K562 (cell line): ENCODE data around the gene TRIM69. TPM values are rescaled to one million over a fixed set of nuclear protein-coding genes. Genes with fewer than 3 reads are reported as not detected.

Experiments used
- CBFA2T2 ChIP-seq: fragments of 450-650 bp; conservative IDR thresholded peaks from 2 replicates; pipeline ENCODE4 v1.6.1; 2017; ENCODE audit warnings: mild to moderate bottlenecking
- DPF2 ChIP-seq: fragments of 450-650 bp; IDR thresholded peaks from 2 replicates; pipeline ENCODE4 v1.6.1; 2016
- ETV1 ChIP-seq: fragments of 450-650 bp; conservative IDR thresholded peaks from 2 replicates; pipeline ENCODE4 v1.6.1; 2016; ENCODE audit warnings: missing genetic modification characterization, control low read depth, low read depth, missing compliant biosample characterization
- FOXJ3 ChIP-seq: sonication (generic); formaldehyde crosslinking; IDR thresholded peaks from 2 replicates; pipeline ENCODE4 v1.4.0; 2020; ENCODE audit warnings: mild to moderate bottlenecking, missing genetic modification reagents
- HDAC1 ChIP-seq, 2 experiments: fragments of 450-650 bp; IDR thresholded peaks; 2 replicates each; pipeline ENCODE4 v1.6.1; 2016 to 2017; ENCODE audit warnings: inconsistent platforms in 1 of 2, mild to moderate bottlenecking in 1 of 2, moderate library complexity in 1 of 2
- HDGF ChIP-seq: fragments of 450-650 bp; IDR thresholded peaks from 2 replicates; pipeline ENCODE4 v1.6.1; 2016
- HMGXB4 ChIP-seq: sonication (generic); formaldehyde crosslinking; IDR thresholded peaks from 2 replicates; pipeline ENCODE4 v1.8.1; 2023; ENCODE audit warnings: mild to moderate bottlenecking, missing genetic modification reagents
- KDM4B ChIP-seq, 2 experiments: fragments of 450-650 bp in 1 of 2; sonication (generic) in 1 of 2; IDR thresholded peaks; 2 replicates each; pipeline ENCODE4 v1.6.1; 2016 to 2017; ENCODE audit warnings: borderline replicate concordance in 2 of 2, antibody characterized with exemption in 1 of 2, low read depth in 1 of 2, mild to moderate bottlenecking in 1 of 2
- L3MBTL2 ChIP-seq: fragments of 450-650 bp; IDR thresholded peaks from 2 replicates; pipeline ENCODE4 v1.6.1; 2016; ENCODE audit warnings: mild to moderate bottlenecking, moderate library complexity
- NFATC3 ChIP-seq: fragments of 450-650 bp; IDR thresholded peaks from 2 replicates; pipeline ENCODE4 v1.6.1; 2017; ENCODE audit warnings: mild to moderate bottlenecking
- NFRKB ChIP-seq: fragments of 450-650 bp; IDR thresholded peaks from 2 replicates; pipeline ENCODE4 v1.6.1; 2016; ENCODE audit warnings: low read depth
- PBX2 ChIP-seq, 2 experiments: IDR thresholded peaks in 1 of 2; conservative IDR thresholded peaks in 1 of 2; 2 replicates each; pipeline ENCODE4 v1.6.1; 2016; ENCODE audit warnings: low read depth in 2 of 2, mild to moderate bottlenecking in 1 of 2, missing compliant biosample characterization in 1 of 2, missing genetic modification characterization in 1 of 2, moderate library complexity in 1 of 2
- PKNOX1 ChIP-seq: fragments of 450-650 bp; IDR thresholded peaks from 2 replicates; pipeline ENCODE4 v1.6.1; 2016
- PYGO2 ChIP-seq: fragments of 450-650 bp; IDR thresholded peaks from 2 replicates; pipeline ENCODE4 v1.6.1; 2016; ENCODE audit warnings: mild to moderate bottlenecking, missing genetic modification characterization, moderate library complexity, missing compliant biosample characterization
- RBM17 ChIP-seq: fragments of 200-400 bp; formaldehyde crosslinking; IDR thresholded peaks from 2 replicates; pipeline ENCODE4 v1.6.1; 2017; ENCODE audit warnings: low read depth, mild to moderate bottlenecking, low read length, borderline replicate concordance
- SMARCA4 ChIP-seq: fragments of 450-650 bp; IDR thresholded peaks from 2 replicates; pipeline ENCODE4 v1.6.1; 2016
- TAL1 ChIP-seq: fragments of 450-650 bp; IDR thresholded peaks from 2 replicates; pipeline ENCODE4 v1.6.1; 2016; ENCODE audit warnings: mild to moderate bottlenecking
- ZBTB11 ChIP-seq, 3 experiments: fragments of 200-800 bp in 1 of 3; fragments of 250-450 bp in 1 of 3; fragments of 450-650 bp in 1 of 3; sonication (Bioruptor Pico) in 1 of 3; sonication (Bioruptor generic) in 1 of 3; formaldehyde crosslinking in 1 of 3; IDR thresholded peaks; 2 replicates each; pipeline versions ENCODE4 v1.6.1 to v1.8.0; 2016 to 2022; ENCODE audit warnings: mild to moderate bottlenecking in 2 of 3, missing genetic modification characterization in 2 of 3, missing compliant biosample characterization in 1 of 3, moderate library complexity in 1 of 3
- ZNF76 ChIP-seq: fragments of 250-450 bp; sonication (Bioruptor Pico); IDR thresholded peaks from 2 replicates; pipeline ENCODE4 v1.4.0; 2020; ENCODE audit warnings: mild to moderate bottlenecking, moderate library complexity, borderline replicate concordance
- polyA plus RNA-seq, 8 experiments: library from polyadenylated mRNA; depleted of rRNA in 4 of 8; stranded (reverse) in 5 of 8; unstranded in 3 of 8; fragments of >200 nt; fragmentation: Nextera tagmentation in 2 of 8; fragmentation: Illumina TruSeq in 1 of 8; extraction: Ambion mirVana in 2 of 8; extraction: Trizol in 1 of 8; gene quantifications; 2 replicates each; pipeline versions ENCODE4 v1.2.1 to v1.2.3, GENCODE V29; 2011 to 2014; ENCODE audit warnings: inconsistent platforms in 1 of 8, missing spikeins in 1 of 8
- total RNA-seq, 7 experiments: library from RNA; depleted of rRNA in 6 of 7; stranded (reverse); fragments of >200 nt in 6 of 7; fragmentation: Illumina TruSeq in 2 of 7; extraction: Trizol in 2 of 7; gene quantifications; 2 replicates each; pipeline versions ENCODE4 v1.2.1 to v1.2.3, GENCODE V29; 2011 to 2021; ENCODE audit warnings: low replicate concordance in 1 of 7

TRIM69 gene
- total and polyA plus RNA-seq, 9 of the 15 experiments (the other 6 are each of a cell fraction or from before 2014, with no cell fraction given): 1.0 to 4.3 (median 2.3) TPM

- TF ChIP-seq ZBTB11 (CRISPR knock-in tag; IDR thresholded peaks at IDR 0.05): no peak
- no peak for TF ChIP-seq L3MBTL2
- TF ChIP-seq PKNOX1: 0 out of 2 replicates have a peak, but pooled peaks have one; percentile 46
- no peak for TF ChIP-seq PYGO2
- no peak for TF ChIP-seq ZNF76
- TF ChIP-seq HDAC1 (IDR thresholded peaks at IDR 0.05): 0 out of 4 replicates have a peak, but pooled peaks of 1 of the 2 experiments have one; percentile 32
- 0 out of 2 replicates have a peak, but pooled peaks have one; percentile 16 for TF ChIP-seq SMARCA4
- no peak for TF ChIP-seq PBX2 (CRISPR knock-in tag; IDR thresholded peaks at IDR 0.05; ENCODE audit: low read depth)
- peak; percentile 61; the same call in 1 of the 2 replicates for TF ChIP-seq PBX2 (tag; conservative IDR thresholded peaks at IDR 0.05; ENCODE audit: low read depth)
- no peak for TF ChIP-seq RBM17
- TF ChIP-seq NFATC3: 0 out of 2 replicates have a peak, but pooled peaks have one; percentile 35
- peak; percentile 49 for TF ChIP-seq ETV1
- no peak for TF ChIP-seq HMGXB4 (CRISPR knock-in tag)
- no peak for TF ChIP-seq HDGF
- TF ChIP-seq DPF2: 0 out of 2 replicates have a peak, but pooled peaks have one; percentile 33
- peak; percentile 29; the same call in 1 of the 2 replicates for TF ChIP-seq TAL1
- TF ChIP-seq NFRKB: 0 out of 2 replicates have a peak, but pooled peaks have one; percentile 9
- TF ChIP-seq FOXJ3 (CRISPR knock-in tag): no peak
- TF ChIP-seq CBFA2T2: 0 out of 2 replicates have a peak, but pooled peaks have one; percentile 8
- no peak for TF ChIP-seq KDM4B (IDR thresholded peaks at IDR 0.05; ENCODE audit: borderline replicate concordance in 2 of 2, low read depth in 1 of 2)
These were observed 52.4 kb downstream of the TRIM69 start (continued) for GRCh38 chr15:44788748-44789147.
